ENCODE measurements around the gene SAMD4A.

- TF ChIP-seq CTCF (IDR thresholded peaks at IDR 0.05) = no peak
- TF ChIP-seq POLR2AphosphoS5 (IDR thresholded peaks at IDR 0.05) = no peak
- TF ChIP-seq POLR2A (IDR thresholded peaks at IDR 0.05) = no peak
These were observed 3.9 kb downstream of the SAMD4A start for GRCh38 chr14:54570631-54571415.
